OCI-LY1 (cell line): ENCODE data around the gene DNAH8.

Source experiments
- H2AFZ ChIP-seq: fragments of 200-600 bp; sonication (generic), shearing (Covaris generic); 2 replicates; pipeline ENCODE4 v1.6.0; 2014; ENCODE audit warnings: antibody characterized with exemption, mild to moderate bottlenecking, low read length
- H3F3A ChIP-seq: fragments of 200-600 bp; sonication (generic), shearing (Covaris generic); 2 replicates; pipeline ENCODE4 v1.6.0; 2014; ENCODE audit warnings: mild to moderate bottlenecking, antibody characterized with exemption, low read length, moderate library complexity; ENCODE audit not compliant: insufficient read depth
- H3K27ac ChIP-seq: fragments of 200-600 bp; sonication (generic); 2 replicates; pipeline ENCODE4 v1.5.1; 2014; ENCODE audit warnings: low read length, mixed run types, mild to moderate bottlenecking, low read depth; ENCODE audit not compliant: poor library complexity, severe bottlenecking
- H3K27me3 ChIP-seq: fragments of 200-600 bp; sonication (generic); 2 replicates; pipeline ENCODE4 v1.6.0; 2014; ENCODE audit warnings: antibody characterized with exemption, mild to moderate bottlenecking, low read length, moderate library complexity; ENCODE audit not compliant: insufficient read depth
- H3K36me3 ChIP-seq: fragments of 200-600 bp; sonication (generic); 2 replicates; pipeline ENCODE4 v1.6.1; 2014; ENCODE audit warnings: mild to moderate bottlenecking, antibody characterized with exemption, low read length, moderate library complexity, mixed read lengths; ENCODE audit not compliant: insufficient read depth
- H3K4me1 ChIP-seq: fragments of 200-600 bp; sonication (generic); 2 replicates; pipeline ENCODE4 v1.5.1; 2014; ENCODE audit warnings: mild to moderate bottlenecking, low read length, moderate library complexity; ENCODE audit not compliant: insufficient read depth, severe bottlenecking
- H3K4me2 ChIP-seq: fragments of 200-600 bp; sonication (generic), shearing (Covaris generic); 2 replicates; pipeline ENCODE4 v1.6.1; 2014; ENCODE audit warnings: low read length
- H3K4me3 ChIP-seq: fragments of 200-600 bp; sonication (generic); 2 replicates; pipeline ENCODE4 v1.5.1; 2014; ENCODE audit warnings: low read length, low read depth, mild to moderate bottlenecking, mixed read lengths; ENCODE audit not compliant: poor library complexity, severe bottlenecking
- H3K79me2 ChIP-seq: fragments of 200-600 bp; shearing (Covaris generic); 2 replicates; pipeline ENCODE4 v1.6.1; 2016; ENCODE audit warnings: mixed run types, low read length, mixed read lengths; ENCODE audit not compliant: insufficient read depth
- H3K9ac ChIP-seq: fragments of 200-600 bp; sonication (generic), shearing (Covaris generic); 2 replicates; pipeline ENCODE4 v1.6.1; 2014; ENCODE audit warnings: mild to moderate bottlenecking, low read length, mixed read lengths
- H3K9me2 ChIP-seq: fragments of 200-600 bp; sonication (generic), shearing (Covaris generic); 2 replicates; pipeline ENCODE4 v1.6.1; 2014; ENCODE audit warnings: low read depth, mild to moderate bottlenecking, low read length, mixed read lengths
- H3K9me3 ChIP-seq: fragments of 200-600 bp; shearing (Covaris generic); 2 replicates; pipeline ENCODE4 v1.6.1; 2014; ENCODE audit warnings: low read length, mixed read lengths
- H4K20me1 ChIP-seq: fragments of 200-600 bp; sonication (generic), shearing (Covaris generic); 2 replicates; pipeline ENCODE4 v1.6.0; 2016; ENCODE audit warnings: mild to moderate bottlenecking, low read length; ENCODE audit not compliant: insufficient read depth
- EZH2 ChIP-seq: fragments of 200-600 bp; sonication (generic), shearing (Covaris generic); IDR thresholded peaks from 2 replicates; pipeline ENCODE4 v1.8.0; 2017; ENCODE audit warnings: borderline replicate concordance, mixed run types, mild to moderate bottlenecking, antibody characterized with exemption, low read length, moderate library complexity, mixed read lengths
- TF ChIP-seq, protein P1 (sequence below): fragments of 200-600 bp; sonication (generic), shearing (Covaris generic); IDR thresholded peaks from 2 replicates; pipeline ENCODE4 v1.5.1; 2017; ENCODE audit warnings: mild to moderate bottlenecking, antibody characterized with exemption, low read length, moderate library complexity, mixed read lengths

The DNAH8 gene

DNA sequence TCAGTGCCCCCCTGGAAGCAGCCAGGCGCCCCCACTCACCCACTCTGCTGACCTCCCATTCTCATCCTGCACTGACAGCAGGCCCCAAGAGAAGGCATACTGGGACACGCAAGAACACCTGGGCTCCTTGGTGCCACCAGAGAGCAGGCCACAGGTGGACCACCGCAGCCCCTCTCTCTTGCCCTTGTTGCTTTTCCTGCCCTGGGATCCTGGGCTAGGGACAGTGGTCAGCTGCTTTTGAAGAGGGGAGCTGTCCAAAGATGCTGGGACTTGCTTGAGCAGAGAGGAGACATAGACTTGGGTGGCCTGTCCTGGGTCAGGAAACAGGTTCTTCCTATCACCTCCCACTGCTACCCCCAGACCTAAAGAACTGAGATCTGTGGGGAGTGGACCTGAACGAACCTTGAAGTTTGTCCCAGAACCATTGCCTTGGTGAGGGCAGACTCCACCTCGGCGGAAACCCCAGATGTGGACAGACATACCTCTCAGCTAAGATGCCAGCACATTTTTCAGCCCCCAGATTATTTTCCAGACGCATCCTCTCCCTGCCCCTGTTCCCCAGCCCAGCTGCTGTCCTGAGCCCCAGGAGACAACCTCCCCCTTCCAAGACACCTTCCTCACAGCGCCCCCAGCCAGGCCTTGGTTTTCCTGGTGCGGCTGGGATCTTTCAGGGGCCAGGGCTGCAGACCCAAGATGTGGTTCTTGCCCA, 334.6 kb downstream of the DNAH8 start:
- no peaks in the 10 kb centered on the region for H4K20me1 ChIP-seq
- no peaks in the 10 kb centered on the region for H3K9me2 ChIP-seq
- H3F3A ChIP-seq = no peaks in the 10 kb centered on the region
- no peaks in the 10 kb centered on the region for H3K27me3 ChIP-seq
- H3K4me3 ChIP-seq = no peak overlapping the region
- no peak overlapping the region for H3K4me2 ChIP-seq
- no peaks in the 10 kb centered on the region for H3K79me2 ChIP-seq
- no peak overlapping the region for H3K9ac ChIP-seq
- H3K36me3 ChIP-seq = no peaks in the 10 kb centered on the region
- TF ChIP-seq, protein P1, sequence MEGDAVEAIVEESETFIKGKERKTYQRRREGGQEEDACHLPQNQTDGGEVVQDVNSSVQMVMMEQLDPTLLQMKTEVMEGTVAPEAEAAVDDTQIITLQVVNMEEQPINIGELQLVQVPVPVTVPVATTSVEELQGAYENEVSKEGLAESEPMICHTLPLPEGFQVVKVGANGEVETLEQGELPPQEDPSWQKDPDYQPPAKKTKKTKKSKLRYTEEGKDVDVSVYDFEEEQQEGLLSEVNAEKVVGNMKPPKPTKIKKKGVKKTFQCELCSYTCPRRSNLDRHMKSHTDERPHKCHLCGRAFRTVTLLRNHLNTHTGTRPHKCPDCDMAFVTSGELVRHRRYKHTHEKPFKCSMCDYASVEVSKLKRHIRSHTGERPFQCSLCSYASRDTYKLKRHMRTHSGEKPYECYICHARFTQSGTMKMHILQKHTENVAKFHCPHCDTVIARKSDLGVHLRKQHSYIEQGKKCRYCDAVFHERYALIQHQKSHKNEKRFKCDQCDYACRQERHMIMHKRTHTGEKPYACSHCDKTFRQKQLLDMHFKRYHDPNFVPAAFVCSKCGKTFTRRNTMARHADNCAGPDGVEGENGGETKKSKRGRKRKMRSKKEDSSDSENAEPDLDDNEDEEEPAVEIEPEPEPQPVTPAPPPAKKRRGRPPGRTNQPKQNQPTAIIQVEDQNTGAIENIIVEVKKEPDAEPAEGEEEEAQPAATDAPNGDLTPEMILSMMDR = no peak
- TF ChIP-seq EZH2 = no peak
- no peak overlapping the region for H2AFZ ChIP-seq
- H3K27ac ChIP-seq = no peak overlapping the region
- H3K4me1 ChIP-seq = no peaks in the 10 kb centered on the region
- H3K9me3 ChIP-seq = no peaks in the 10 kb centered on the region

DNA sequence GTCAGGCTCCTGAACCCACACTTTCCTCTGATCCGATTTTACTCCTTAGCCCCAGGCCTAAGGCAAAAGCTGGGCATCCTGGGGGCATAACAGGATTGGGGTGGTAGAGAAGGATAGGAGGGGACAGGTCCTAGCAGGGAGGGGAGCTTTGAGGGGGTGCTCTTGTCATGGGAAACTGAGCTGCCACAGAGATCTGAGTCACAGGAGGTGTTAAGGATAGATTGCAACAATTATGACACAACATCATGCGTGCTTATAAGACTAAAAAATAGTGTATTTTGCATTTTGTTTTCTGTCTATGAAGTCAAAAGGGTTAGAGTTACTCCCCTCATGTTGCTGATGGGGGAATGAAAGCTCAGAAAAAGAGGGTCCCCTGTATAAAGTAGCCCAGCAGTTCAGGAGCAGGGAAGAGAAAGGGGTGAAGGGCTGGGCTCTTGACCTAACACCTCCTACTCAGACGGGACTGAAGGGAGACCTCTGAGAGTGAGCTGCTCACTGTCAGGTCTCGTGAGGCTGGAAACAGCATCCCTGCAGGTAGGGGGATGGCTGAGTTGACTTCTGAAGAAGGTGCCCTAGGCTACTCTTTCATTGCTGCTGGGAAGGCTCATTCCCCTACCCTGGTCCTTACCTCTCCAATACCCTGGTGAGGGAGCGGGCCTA, 335.5 kb downstream of the DNAH8 start:
- Histone ChIP-seq H2AFZ (no peak overlapping the region), H3K79me2 (no peaks in the 10 kb centered on the region), H4K20me1 (no peaks in the 10 kb centered on the region), H3K9me3 (no peaks in the 10 kb centered on the region), H3K4me3 (no peak overlapping the region), H3K4me1 (no peaks in the 10 kb centered on the region), H3K9me2 (no peaks in the 10 kb centered on the region), H3K27ac (no peak overlapping the region), H3K36me3 (no peaks in the 10 kb centered on the region), H3K27me3 (no peaks in the 10 kb centered on the region), H3K9ac (no peak overlapping the region), H3K4me2 (no peak overlapping the region), H3F3A (no peaks in the 10 kb centered on the region)
- TF ChIP-seq, protein P1 = no peak
- no peak for TF ChIP-seq EZH2

DNA sequence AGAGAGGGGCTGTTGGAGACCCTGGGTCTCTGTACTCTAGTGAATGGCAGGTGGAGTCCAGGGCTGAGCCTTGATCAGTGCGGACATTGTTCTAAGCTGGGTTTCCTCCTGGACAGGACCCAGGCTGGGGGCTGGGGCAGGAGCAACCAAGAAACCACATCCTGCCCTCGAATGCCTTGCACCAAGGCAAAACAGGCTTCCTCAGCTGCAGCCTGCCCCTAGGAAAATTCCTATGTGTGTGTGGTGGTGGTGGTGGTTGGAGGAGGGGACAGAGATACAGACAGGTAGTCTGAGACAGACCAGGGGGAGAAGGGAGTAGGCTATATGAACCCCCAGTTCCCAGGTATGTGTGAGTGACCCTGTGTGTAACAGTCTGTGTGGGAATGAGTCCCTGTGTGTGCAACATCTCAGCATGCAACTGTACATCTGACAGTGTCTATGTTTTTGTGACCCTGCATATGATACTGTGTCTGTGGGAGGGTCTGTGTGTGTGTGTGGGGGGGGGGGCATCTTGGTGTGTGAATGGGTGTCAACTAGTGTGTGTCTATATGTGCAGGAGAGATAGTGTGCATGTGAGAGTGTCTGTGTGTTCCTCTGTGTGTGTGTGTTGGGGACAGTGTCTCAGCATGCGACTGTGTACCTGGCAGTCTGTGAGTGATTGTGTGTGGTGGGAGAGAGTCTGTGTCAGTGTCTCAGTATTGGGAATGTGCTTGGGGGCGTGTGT, 336.4 kb downstream of the DNAH8 start:
- Histone ChIP-seq H3K4me1 (no peaks in the 10 kb centered on the region), H2AFZ (no peak overlapping the region), H3K4me2 (no peak overlapping the region), H3K4me3 (no peak overlapping the region), H3K9me2 (no peaks in the 10 kb centered on the region), H3F3A (no peaks in the 10 kb centered on the region), H4K20me1 (no peaks in the 10 kb centered on the region), H3K9ac (no peak overlapping the region), H3K36me3 (no peaks in the 10 kb centered on the region), H3K9me3 (no peaks in the 10 kb centered on the region), H3K79me2 (no peaks in the 10 kb centered on the region), H3K27ac (no peak overlapping the region), H3K27me3 (no peaks in the 10 kb centered on the region)
- TF ChIP-seq, protein P1 = no peak
- TF ChIP-seq EZH2 = no peak
